ENCODE results near the gene SART3.

DNA sequence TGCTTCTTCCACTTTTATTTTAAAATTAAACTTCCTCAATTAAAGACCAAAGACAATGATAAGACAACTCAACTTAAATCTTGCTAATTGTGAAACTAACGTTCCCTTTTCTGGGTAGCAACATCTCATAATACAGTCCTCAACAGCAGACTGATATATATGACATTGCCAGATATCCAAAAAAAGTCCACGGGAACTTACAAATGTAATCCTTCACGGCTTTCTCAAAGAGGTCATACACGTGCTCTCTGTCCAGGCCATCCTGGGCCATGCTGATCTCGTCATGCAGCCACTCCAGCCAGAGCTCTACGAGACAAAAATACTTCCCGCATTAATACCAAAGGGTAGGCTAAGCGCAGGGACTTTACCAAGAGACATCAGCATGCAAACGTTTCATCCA is 13.3 kb downstream of the SART3 start:
- TF ChIP-seq RCOR1 (IDR thresholded peaks at IDR 0.05; ENCODE audit: low read length) (no peak), NRF1 (IDR thresholded peaks at IDR 0.05; ENCODE audit: low read depth, low read length) (no peak), MXI1 (IDR thresholded peaks at IDR 0.05; ENCODE audit: low read depth, low read length) (no peak), CHD2 (IDR thresholded peaks at IDR 0.05; ENCODE audit: low read length, partially characterized antibody) (no peak), EZH2phosphoT487 (IDR thresholded peaks at IDR 0.05; ENCODE audit: borderline replicate concordance, low read depth) (no peak)
- TF ChIP-seq, protein P1, sequence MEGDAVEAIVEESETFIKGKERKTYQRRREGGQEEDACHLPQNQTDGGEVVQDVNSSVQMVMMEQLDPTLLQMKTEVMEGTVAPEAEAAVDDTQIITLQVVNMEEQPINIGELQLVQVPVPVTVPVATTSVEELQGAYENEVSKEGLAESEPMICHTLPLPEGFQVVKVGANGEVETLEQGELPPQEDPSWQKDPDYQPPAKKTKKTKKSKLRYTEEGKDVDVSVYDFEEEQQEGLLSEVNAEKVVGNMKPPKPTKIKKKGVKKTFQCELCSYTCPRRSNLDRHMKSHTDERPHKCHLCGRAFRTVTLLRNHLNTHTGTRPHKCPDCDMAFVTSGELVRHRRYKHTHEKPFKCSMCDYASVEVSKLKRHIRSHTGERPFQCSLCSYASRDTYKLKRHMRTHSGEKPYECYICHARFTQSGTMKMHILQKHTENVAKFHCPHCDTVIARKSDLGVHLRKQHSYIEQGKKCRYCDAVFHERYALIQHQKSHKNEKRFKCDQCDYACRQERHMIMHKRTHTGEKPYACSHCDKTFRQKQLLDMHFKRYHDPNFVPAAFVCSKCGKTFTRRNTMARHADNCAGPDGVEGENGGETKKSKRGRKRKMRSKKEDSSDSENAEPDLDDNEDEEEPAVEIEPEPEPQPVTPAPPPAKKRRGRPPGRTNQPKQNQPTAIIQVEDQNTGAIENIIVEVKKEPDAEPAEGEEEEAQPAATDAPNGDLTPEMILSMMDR (IDR thresholded peaks at IDR 0.05) = no peak
- TF ChIP-seq, protein P2, sequence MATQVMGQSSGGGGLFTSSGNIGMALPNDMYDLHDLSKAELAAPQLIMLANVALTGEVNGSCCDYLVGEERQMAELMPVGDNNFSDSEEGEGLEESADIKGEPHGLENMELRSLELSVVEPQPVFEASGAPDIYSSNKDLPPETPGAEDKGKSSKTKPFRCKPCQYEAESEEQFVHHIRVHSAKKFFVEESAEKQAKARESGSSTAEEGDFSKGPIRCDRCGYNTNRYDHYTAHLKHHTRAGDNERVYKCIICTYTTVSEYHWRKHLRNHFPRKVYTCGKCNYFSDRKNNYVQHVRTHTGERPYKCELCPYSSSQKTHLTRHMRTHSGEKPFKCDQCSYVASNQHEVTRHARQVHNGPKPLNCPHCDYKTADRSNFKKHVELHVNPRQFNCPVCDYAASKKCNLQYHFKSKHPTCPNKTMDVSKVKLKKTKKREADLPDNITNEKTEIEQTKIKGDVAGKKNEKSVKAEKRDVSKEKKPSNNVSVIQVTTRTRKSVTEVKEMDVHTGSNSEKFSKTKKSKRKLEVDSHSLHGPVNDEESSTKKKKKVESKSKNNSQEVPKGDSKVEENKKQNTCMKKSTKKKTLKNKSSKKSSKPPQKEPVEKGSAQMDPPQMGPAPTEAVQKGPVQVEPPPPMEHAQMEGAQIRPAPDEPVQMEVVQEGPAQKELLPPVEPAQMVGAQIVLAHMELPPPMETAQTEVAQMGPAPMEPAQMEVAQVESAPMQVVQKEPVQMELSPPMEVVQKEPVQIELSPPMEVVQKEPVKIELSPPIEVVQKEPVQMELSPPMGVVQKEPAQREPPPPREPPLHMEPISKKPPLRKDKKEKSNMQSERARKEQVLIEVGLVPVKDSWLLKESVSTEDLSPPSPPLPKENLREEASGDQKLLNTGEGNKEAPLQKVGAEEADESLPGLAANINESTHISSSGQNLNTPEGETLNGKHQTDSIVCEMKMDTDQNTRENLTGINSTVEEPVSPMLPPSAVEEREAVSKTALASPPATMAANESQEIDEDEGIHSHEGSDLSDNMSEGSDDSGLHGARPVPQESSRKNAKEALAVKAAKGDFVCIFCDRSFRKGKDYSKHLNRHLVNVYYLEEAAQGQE (IDR thresholded peaks at IDR 0.05; ENCODE audit: low read depth, low read length) = no peak
